ENCODE measurements around the gene FAM83G. TPM values are rescaled to one million over a fixed set of nuclear protein-coding genes. Genes with fewer than 3 reads are reported as not detected.

Gene FAM83G
- total RNA-seq, 4 donors from 2014 or later, result 3.7 to 16.7 (median 11.8) TPM

- H3K4me3 ChIP-seq, result no peak overlapping the region
- H3K27me3 ChIP-seq, result no peaks in the 10 kb centered on the region
- intact Hi-C loops (cut with DNase I), result no loop called here
- no peaks in the 10 kb centered on the region for H3K4me1 ChIP-seq
- no peak overlapping the region for H3K27ac ChIP-seq (replicated peaks in 1 of 4)
- TF ChIP-seq POLR2A (IDR thresholded peaks at IDR 0.05; ENCODE audit: low read depth) (no peak), POLR2AphosphoS5 (IDR thresholded peaks at IDR 0.05) (no peak), CTCF (IDR thresholded peaks at IDR 0.05) (no peak), EP300 (IDR thresholded peaks at IDR 0.05) (no peak)
- 81% methylated on average over 28 of the region's 29 CpGs for WGBS
- H3K36me3 ChIP-seq, result no peaks in the 10 kb centered on the region
- DNase-seq (ENCODE audit: extremely low spot score), result no peak
- H3K9me3 ChIP-seq, result no peaks in the 10 kb centered on the region
Observed at GRCh38 chr17:19014628-19015215, 10.2 kb upstream of the FAM83G start.

GRCh38 chr17:19013806-19014627 is 9.5 kb upstream of the FAM83G start:
- no peaks in the 10 kb centered on the region for H3K9me3 ChIP-seq
- DNase-seq (ENCODE audit: extremely low spot score), result no peak
- H3K27me3 ChIP-seq, result no peaks in the 10 kb centered on the region
- 87% methylated on average over 9 of the region's 11 CpGs for WGBS
- no peak overlapping the region for H3K27ac ChIP-seq (replicated peaks in 1 of 4)
- TF ChIP-seq CTCF (IDR thresholded peaks at IDR 0.05) (no peak), POLR2A (IDR thresholded peaks at IDR 0.05; ENCODE audit: low read depth) (no peak), EP300 (IDR thresholded peaks at IDR 0.05) (no peak), POLR2AphosphoS5 (IDR thresholded peaks at IDR 0.05) (no peak)
- intact Hi-C loops (cut with DNase I), result no loop called here
- H3K4me1 ChIP-seq, result no peaks in the 10 kb centered on the region
- H3K36me3 ChIP-seq, result no peaks in the 10 kb centered on the region
- H3K4me3 ChIP-seq, result no peak overlapping the region

- Histone ChIP-seq H3K36me3 (no peaks in the 10 kb centered on the region), H3K27ac (replicated peaks in 1 of 4) (no peak overlapping the region), H3K4me3 (no peak overlapping the region), H3K4me1 (no peaks in the 10 kb centered on the region), H3K9me3 (no peaks in the 10 kb centered on the region), H3K27me3 (no peaks in the 10 kb centered on the region)
- TF ChIP-seq POLR2A (IDR thresholded peaks at IDR 0.05; ENCODE audit: low read depth), result no peak
- no peak for TF ChIP-seq CTCF (IDR thresholded peaks at IDR 0.05)
- no peak for TF ChIP-seq POLR2AphosphoS5 (IDR thresholded peaks at IDR 0.05)
- no peak for TF ChIP-seq EP300 (IDR thresholded peaks at IDR 0.05)
- intact Hi-C loops (cut with DNase I), result no loop called here
- no CpG with 5 or more reads among the region's 12 CpGs for whole genome bisulfite sequencing
- no peak for DNase-seq (ENCODE audit: extremely low spot score)
Observed at GRCh38 chr17:19013226-19013625, 8.7 kb upstream of the FAM83G start.

- Histone ChIP-seq H3K36me3 (no peaks in the 10 kb centered on the region), H3K9me3 (no peaks in the 10 kb centered on the region), H3K4me1 (no peaks in the 10 kb centered on the region), H3K27me3 (no peaks in the 10 kb centered on the region), H3K4me3 (no peak overlapping the region), H3K27ac (replicated peaks in 1 of 4) (no peak overlapping the region)
- 95% methylated on average over 18 of the region's 22 CpGs for WGBS
- no peak for TF ChIP-seq CTCF (IDR thresholded peaks at IDR 0.05)
- TF ChIP-seq POLR2A (IDR thresholded peaks at IDR 0.05; ENCODE audit: low read depth), result no peak
- TF ChIP-seq POLR2AphosphoS5 (IDR thresholded peaks at IDR 0.05), result no peak
- DNase-seq (ENCODE audit: extremely low spot score), result no peak
- intact Hi-C loops (cut with DNase I), result no loop called here
Observed at GRCh38 chr17:19012171-19013080, 7.9 kb upstream of the FAM83G start.
